Hepatocyte (in vitro differentiated cells): Measurements from ENCODE around the gene ERBB4. TPM values are rescaled to one million over a fixed set of nuclear protein-coding genes. Genes with fewer than 3 reads are reported as not detected.

ENCODE experiments used
- DNase-seq: peaks from one replicate; pipeline ENCODE4 v3.0.0-alpha.2; 2016; ENCODE audit warnings: low spot score
- H2AFZ ChIP-seq: fragments of 200-600 bp; sonication (generic); 2 replicates; pipeline ENCODE4 v1.6.0; 2016; ENCODE audit warnings: antibody characterized with exemption, mild to moderate bottlenecking
- H3K27ac ChIP-seq: fragments of 200-600 bp; sonication (generic); 2 replicates; pipeline ENCODE4 v1.5.1; 2016; ENCODE audit warnings: mild to moderate bottlenecking
- H3K27me3 ChIP-seq: fragments of 200-600 bp; sonication (generic); 2 replicates; pipeline ENCODE4 v1.6.1; 2016
- H3K36me3 ChIP-seq: fragments of 200-600 bp; sonication (generic); replicated peaks from 2 replicates; pipeline ENCODE4 v1.5.1; 2016; ENCODE audit warnings: low read depth; ENCODE audit not compliant: insufficient read depth
- H3K4me1 ChIP-seq: fragments of 200-600 bp; sonication (generic); 2 replicates; pipeline ENCODE4 v1.5.1; 2016; ENCODE audit warnings: mild to moderate bottlenecking, moderate library complexity; ENCODE audit not compliant: insufficient read depth
- H3K4me2 ChIP-seq: fragments of 200-600 bp; sonication (generic); 2 replicates; pipeline ENCODE4 v1.6.0; 2016
- H3K4me3 ChIP-seq: fragments of 200-600 bp; sonication (generic); 2 replicates; pipeline ENCODE4 v1.5.1; 2016; ENCODE audit warnings: mild to moderate bottlenecking
- H3K79me2 ChIP-seq: fragments of 200-600 bp; sonication (generic); 2 replicates; pipeline ENCODE4 v1.6.0; 2017; ENCODE audit warnings: mild to moderate bottlenecking
- H3K9me2 ChIP-seq: fragments of 200-600 bp; sonication (generic); replicated peaks from 2 replicates; pipeline ENCODE4 v1.6.0; 2017; ENCODE audit warnings: mild to moderate bottlenecking; ENCODE audit not compliant: insufficient read depth
- H3K9me3 ChIP-seq: fragments of 200-600 bp; sonication (generic); 2 replicates; pipeline ENCODE4 v1.5.1; 2016; ENCODE audit warnings: low read depth, mild to moderate bottlenecking
- H4K20me1 ChIP-seq: fragments of 200-600 bp; sonication (generic); 2 replicates; pipeline ENCODE4 v1.6.0; 2016; ENCODE audit warnings: mild to moderate bottlenecking; ENCODE audit not compliant: insufficient read depth, poor library complexity, severe bottlenecking
- EZH2 ChIP-seq: fragments of 200-600 bp; sonication (generic); IDR thresholded peaks from 2 replicates; pipeline ENCODE4 v1.6.1; 2016; ENCODE audit warnings: antibody characterized with exemption, mild to moderate bottlenecking, borderline replicate concordance
- EZH2phosphoT487 ChIP-seq: fragments of 200-600 bp; sonication (generic); IDR thresholded peaks from one replicate; pipeline ENCODE4 v1.6.1; 2018; ENCODE audit warnings: antibody characterized with exemption, mild to moderate bottlenecking, low read depth, moderate library complexity; ENCODE audit not compliant: unreplicated experiment, severe bottlenecking
- WGBS: methylation state at CpG from one replicate; pipeline ENCODE4 v1.1.6; 2016; ENCODE audit warnings: low lambda C conversion rate; ENCODE audit errors: missing lambda C conversion rate; 5-methylcytosine and 5-hydroxymethylcytosine counted together
- polyA plus RNA-seq: library from polyadenylated mRNA; unstranded; fragments of >200 nt; fragmentation: Nextera tagmentation; extraction: Ambion mirVana; gene quantifications from 2 replicates; pipeline ENCODE4 v1.2.1, GENCODE V29; 2016
- total RNA-seq: library from RNA; depleted of rRNA; stranded (reverse); fragments of >200 nt; gene quantifications from 2 replicates; pipeline ENCODE4 v1.2.3, GENCODE V29; 2014
- TF ChIP-seq, protein P1 (sequence below): fragments of 200-600 bp; sonication (generic); IDR thresholded peaks from 2 replicates; pipeline ENCODE4 v1.5.1; 2016; ENCODE audit warnings: antibody characterized with exemption, mild to moderate bottlenecking; ENCODE audit not compliant: poor library complexity

ERBB4 gene
- total and polyA plus RNA-seq, 2 experiments from 2014 or later: 3.4 to 3.9 TPM

DNA sequence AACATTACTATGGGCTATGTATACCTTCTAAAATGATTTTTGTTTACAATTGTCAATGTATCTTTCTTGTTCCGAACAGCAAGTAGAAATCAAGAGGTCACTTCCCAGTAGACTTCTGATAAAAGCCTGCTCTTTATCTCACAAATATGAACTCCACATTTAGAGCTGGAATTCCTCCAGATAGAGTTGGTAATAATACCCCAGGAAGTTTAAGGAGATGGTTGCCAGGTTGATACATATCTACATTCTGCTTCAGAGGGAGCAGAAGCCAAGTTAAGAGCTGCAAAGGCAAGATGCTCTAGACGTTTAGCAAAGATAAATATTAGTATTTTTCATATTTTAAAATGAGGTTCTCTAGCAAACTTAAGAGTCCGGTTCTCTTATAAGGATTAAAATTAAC is 267.0 kb downstream of the ERBB4 start:
- no peak overlapping the region for H2AFZ ChIP-seq
- 54% methylated on average over 3 of the region's 3 CpGs for WGBS
- no peaks in the 10 kb centered on the region for H3K9me2 ChIP-seq
- no peak overlapping the region for H3K27ac ChIP-seq
- H3K4me1 ChIP-seq: no peaks in the 10 kb centered on the region
- no peaks in the 10 kb centered on the region for H3K27me3 ChIP-seq
- H3K36me3 ChIP-seq: no peaks in the 10 kb centered on the region
- no peaks in the 10 kb centered on the region for H3K9me3 ChIP-seq
- H3K79me2 ChIP-seq: no peaks in the 10 kb centered on the region
- no peak overlapping the region for H3K4me2 ChIP-seq
- H3K4me3 ChIP-seq: no peak overlapping the region
- TF ChIP-seq, protein P1, sequence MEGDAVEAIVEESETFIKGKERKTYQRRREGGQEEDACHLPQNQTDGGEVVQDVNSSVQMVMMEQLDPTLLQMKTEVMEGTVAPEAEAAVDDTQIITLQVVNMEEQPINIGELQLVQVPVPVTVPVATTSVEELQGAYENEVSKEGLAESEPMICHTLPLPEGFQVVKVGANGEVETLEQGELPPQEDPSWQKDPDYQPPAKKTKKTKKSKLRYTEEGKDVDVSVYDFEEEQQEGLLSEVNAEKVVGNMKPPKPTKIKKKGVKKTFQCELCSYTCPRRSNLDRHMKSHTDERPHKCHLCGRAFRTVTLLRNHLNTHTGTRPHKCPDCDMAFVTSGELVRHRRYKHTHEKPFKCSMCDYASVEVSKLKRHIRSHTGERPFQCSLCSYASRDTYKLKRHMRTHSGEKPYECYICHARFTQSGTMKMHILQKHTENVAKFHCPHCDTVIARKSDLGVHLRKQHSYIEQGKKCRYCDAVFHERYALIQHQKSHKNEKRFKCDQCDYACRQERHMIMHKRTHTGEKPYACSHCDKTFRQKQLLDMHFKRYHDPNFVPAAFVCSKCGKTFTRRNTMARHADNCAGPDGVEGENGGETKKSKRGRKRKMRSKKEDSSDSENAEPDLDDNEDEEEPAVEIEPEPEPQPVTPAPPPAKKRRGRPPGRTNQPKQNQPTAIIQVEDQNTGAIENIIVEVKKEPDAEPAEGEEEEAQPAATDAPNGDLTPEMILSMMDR: no peak
- TF ChIP-seq EZH2: no peak
- TF ChIP-seq EZH2phosphoT487: no peak
- H4K20me1 ChIP-seq: no peaks in the 10 kb centered on the region
- DNase-seq: no peak

DNA sequence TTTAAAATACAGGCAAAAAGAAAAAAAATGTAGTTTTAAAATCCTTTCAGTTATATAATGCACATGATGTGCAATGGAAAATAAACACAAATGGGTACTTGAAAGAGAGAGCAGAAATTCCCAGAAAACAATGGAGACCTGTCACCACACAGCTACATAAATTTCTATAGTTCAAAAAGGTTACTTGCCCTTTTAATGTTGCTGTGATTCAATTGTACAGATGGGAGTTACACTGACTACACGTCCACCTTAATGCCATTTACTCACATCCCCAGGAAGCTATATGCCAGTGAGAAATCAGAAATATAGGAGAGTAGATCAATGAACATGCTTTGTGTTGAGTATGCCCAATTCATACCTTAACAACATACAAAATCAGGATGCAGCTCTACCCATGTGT is 269.6 kb downstream of the ERBB4 start:
- no peaks in the 10 kb centered on the region for H3K79me2 ChIP-seq

DNA sequence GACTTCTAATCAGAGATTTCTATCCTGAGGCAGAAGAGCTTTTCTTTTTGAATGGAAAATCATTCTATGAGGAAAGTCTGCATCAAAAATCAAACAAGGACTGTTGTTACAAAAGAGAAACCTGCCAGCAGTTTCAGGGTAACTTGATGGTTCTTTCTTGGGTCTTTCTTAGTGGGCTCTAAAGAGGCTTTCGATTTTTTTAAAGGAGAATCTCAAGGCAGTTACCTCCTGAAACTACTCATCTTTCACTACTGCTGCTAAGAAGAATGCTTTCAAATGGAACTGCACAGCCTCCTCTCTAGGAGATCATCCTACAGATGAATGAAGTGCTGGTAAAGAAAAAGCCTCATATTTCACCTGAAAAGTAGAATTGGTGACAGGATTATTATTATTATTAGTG is 272.3 kb downstream of the ERBB4 start:
- no peaks in the 10 kb centered on the region for H4K20me1 ChIP-seq
- TF ChIP-seq EZH2phosphoT487 (no peak), EZH2 (no peak)
- TF ChIP-seq, protein P1: no peak

More for the DNA sequence above, 269.6 kb downstream of the ERBB4 start:
- Histone ChIP-seq H3K36me3 (no peaks in the 10 kb centered on the region), H3K4me1 (no peaks in the 10 kb centered on the region), H3K9me3 (no peaks in the 10 kb centered on the region), H3K27me3 (no peaks in the 10 kb centered on the region), H2AFZ (no peak overlapping the region), H3K4me2 (no peak overlapping the region), H3K27ac (no peak overlapping the region), H3K4me3 (no peak overlapping the region), H3K9me2 (no peaks in the 10 kb centered on the region), H4K20me1 (no peaks in the 10 kb centered on the region)
- TF ChIP-seq, protein P1: no peak
- no peak for TF ChIP-seq EZH2phosphoT487
- TF ChIP-seq EZH2: no peak
- DNase-seq: no peak
- 70% methylated on average over 1 of the region's 1 CpG for WGBS

DNA sequence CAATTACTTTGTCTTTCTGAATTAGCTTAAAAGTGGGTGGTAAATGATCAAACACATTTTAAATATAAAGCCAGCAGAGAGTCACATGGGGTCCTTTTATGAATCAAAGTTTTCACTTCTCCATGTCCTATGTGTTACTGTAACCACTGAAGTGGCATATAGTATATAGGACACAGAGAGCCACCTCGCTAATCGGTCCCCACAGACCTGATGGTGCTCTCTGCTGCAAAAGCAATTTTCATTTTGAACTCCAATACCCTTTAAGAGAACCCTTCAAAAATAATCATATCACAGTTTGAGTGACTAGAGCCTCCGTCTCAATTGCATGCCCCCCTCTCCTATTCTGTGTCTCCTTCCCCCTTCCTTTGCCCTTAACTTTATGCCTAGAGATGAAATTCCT is 272.8 kb downstream of the ERBB4 start:
- no peaks in the 10 kb centered on the region for H3K9me2 ChIP-seq
- no peaks in the 10 kb centered on the region for H3K27me3 ChIP-seq
- H3K4me3 ChIP-seq: no peak overlapping the region
- no peaks in the 10 kb centered on the region for H4K20me1 ChIP-seq
- H3K9me3 ChIP-seq: no peaks in the 10 kb centered on the region
- H3K27ac ChIP-seq: no peak overlapping the region
- H3K36me3 ChIP-seq: no peaks in the 10 kb centered on the region
- TF ChIP-seq, protein P1: no peak
- TF ChIP-seq EZH2: no peak
- TF ChIP-seq EZH2phosphoT487: no peak
- 96% methylated on average over 3 of the region's 3 CpGs for WGBS
- DNase-seq: no peak
- H3K79me2 ChIP-seq: no peaks in the 10 kb centered on the region
- H3K4me1 ChIP-seq: no peaks in the 10 kb centered on the region
- no peak overlapping the region for H3K4me2 ChIP-seq
- no peak overlapping the region for H2AFZ ChIP-seq

More for the DNA sequence above, 272.3 kb downstream of the ERBB4 start:
- no peaks in the 10 kb centered on the region for H3K4me1 ChIP-seq
- H3K4me2 ChIP-seq: no peak overlapping the region
- no peaks in the 10 kb centered on the region for H3K79me2 ChIP-seq
- H3K4me3 ChIP-seq: no peak overlapping the region
- DNase-seq: no peak
- H3K27ac ChIP-seq: no peak overlapping the region
- 68% methylated on average over 1 of the region's 1 CpG for WGBS
- no peaks in the 10 kb centered on the region for H3K9me3 ChIP-seq
- H3K9me2 ChIP-seq: no peaks in the 10 kb centered on the region
- H3K36me3 ChIP-seq: no peaks in the 10 kb centered on the region
- no peaks in the 10 kb centered on the region for H3K27me3 ChIP-seq
- no peak overlapping the region for H2AFZ ChIP-seq
